A549 (cell line): Measurements from ENCODE around the gene PTGER2. TPM values are rescaled to one million over a fixed set of nuclear protein-coding genes. Genes with fewer than 3 reads are reported as not detected.

ENCODE experiments used
- ATAC-seq, 2 experiments: fragments of 200-7000 bp in 1 of 2; fragments of >200 bp in 1 of 2; cut with Nextera tagmentation in 1 of 2; cut with Tn5 transposase in 1 of 2; 3 replicates each; pipeline versions ENCODE4 v1.8.0 to v1.9.1; 2018 to 2020; ENCODE audit warnings: mild to moderate bottlenecking in 1 of 2, moderate library complexity in 1 of 2
- CTCF ChIA-PET: fragments of 300-600 bp; sonication (Branson Sonifier 250); formaldehyde crosslinking; extraction: SDS; loops from one replicate; lab custom pipeline; 2021; ENCODE audit warnings: antibody characterized with exemption, inconsistent platforms; lab: Yijun Ruan, JAX
- POLR2A ChIA-PET: fragments of 350-600 bp; formaldehyde crosslinking; extraction: SDS; loops from one replicate; lab custom pipeline; 2021; ENCODE audit warnings: antibody characterized with exemption, inconsistent platforms; lab: Yijun Ruan, JAX
- DNase-seq, 2 experiments: peaks; one replicate each; pipeline versions ENCODE4 v3.0.0 to v3.0.0-alpha.2; 2011 to 2016; ENCODE audit warnings: low read depth in 1 of 2, low spot score in 1 of 2
- FAIRE-seq: peaks from 2 replicates; lab custom pipeline; 2011; peaks lifted over from hg19 to GRCh38; lab: Jason Lieb, UNC
- H3K27ac ChIP-seq, 2 experiments: fragments of >200 bp; sonication (Bioruptor Twin); formaldehyde crosslinking; 3 replicates each; pipeline ENCODE4 v1.5.1; 2016 to 2017
- H3K4me1 ChIP-seq: fragments of >200 bp; sonication (Bioruptor Twin); formaldehyde crosslinking; 3 replicates; pipeline ENCODE4 v1.6.1; 2016
- H3K4me2 ChIP-seq: fragments of >200 bp; sonication (Bioruptor Twin); formaldehyde crosslinking; 3 replicates; pipeline ENCODE4 v1.6.1; 2016
- H3K4me3 ChIP-seq: fragments of >200 bp; sonication (Bioruptor Twin); formaldehyde crosslinking; 3 replicates; pipeline ENCODE4 v1.5.1; 2016
- H3K9me3 ChIP-seq: fragments of >200 bp; sonication (Bioruptor Twin); formaldehyde crosslinking; 3 replicates; pipeline ENCODE4 v1.6.1; 2016
- BHLHE40 ChIP-seq: IDR thresholded peaks from 2 replicates; pipeline ENCODE4 v1.6.1; 2012; ENCODE audit warnings: low read depth, low read length, inconsistent platforms
- CBX2 ChIP-seq: fragments of 200-600 bp; sonication (generic); IDR thresholded peaks from 2 replicates; pipeline ENCODE4 v1.6.1; 2016; ENCODE audit warnings: low read depth, mild to moderate bottlenecking, borderline replicate concordance
- CHD2 ChIP-seq: fragments of 150-350 bp; IDR thresholded peaks from 2 replicates; pipeline ENCODE4 v1.6.1; 2014; ENCODE audit warnings: low read length; ENCODE audit not compliant: partially characterized antibody
- EP300 ChIP-seq, 2 experiments: fragments of >200 bp; sonication (Bioruptor Twin); formaldehyde crosslinking; IDR thresholded peaks; 2 replicates in 1 of 2; 3 replicates in 1 of 2; pipeline ENCODE4 v1.6.1; 2016 to 2017
- FOSL2 ChIP-seq, 2 experiments: fragments of 450-650 bp in 1 of 2; fragments of >200 bp in 1 of 2; sonication (Bioruptor Twin) in 1 of 2; formaldehyde crosslinking; IDR thresholded peaks; 2 replicates each; pipeline versions ENCODE4 v1.5.0 to v1.6.1; 2016 to 2020; ENCODE audit warnings: mild to moderate bottlenecking in 1 of 2, moderate library complexity in 1 of 2
- FOXS1 ChIP-seq: fragments of 250-450 bp; sonication (Bioruptor Pico); IDR thresholded peaks from 2 replicates; pipeline ENCODE4 v1.5.0; 2020; ENCODE audit warnings: mild to moderate bottlenecking, moderate library complexity
- HDAC2 ChIP-seq: fragments of 200-600 bp; sonication (generic); IDR thresholded peaks from 2 replicates; pipeline ENCODE4 v1.6.1; 2016
- KDM1A ChIP-seq: fragments of 200-600 bp; sonication (generic); IDR thresholded peaks from 2 replicates; pipeline ENCODE4 v1.6.1; 2016; ENCODE audit warnings: low read depth, mild to moderate bottlenecking
- MAFK ChIP-seq: fragments of 450-650 bp; IDR thresholded peaks from 2 replicates; pipeline ENCODE4 v1.6.1; 2014; ENCODE audit not compliant: partially characterized antibody
- MAZ ChIP-seq: fragments of 150-350 bp; IDR thresholded peaks from 2 replicates; pipeline ENCODE4 v1.6.1; 2014; ENCODE audit warnings: antibody characterized with exemption, low read depth, low read length, borderline replicate concordance
- MYC ChIP-seq: IDR thresholded peaks from 2 replicates; pipeline ENCODE4 v1.6.1; 2012; ENCODE audit warnings: mild to moderate bottlenecking, inconsistent platforms, low read length, improper control_type of control experiment, borderline replicate concordance
- RAD21 ChIP-seq, 2 experiments: fragments of >200 bp in 1 of 2; sonication (Bioruptor Twin) in 1 of 2; formaldehyde crosslinking in 1 of 2; IDR thresholded peaks in 1 of 2; conservative IDR thresholded peaks in 1 of 2; 2 replicates in 1 of 2; 3 replicates in 1 of 2; pipeline ENCODE4 v1.6.1; 2012 to 2018; ENCODE audit warnings: inconsistent platforms in 1 of 2
- RCOR1 ChIP-seq: fragments of 150-350 bp; IDR thresholded peaks from 2 replicates; pipeline ENCODE4 v1.6.1; 2014; ENCODE audit warnings: antibody characterized with exemption, low read length, low read depth
- ZC3H11A ChIP-seq: fragments of 450-650 bp; IDR thresholded peaks from 2 replicates; pipeline ENCODE4 v1.6.1; 2014; ENCODE audit warnings: antibody characterized with exemption, mild to moderate bottlenecking
- ZFP36 ChIP-seq: fragments of 450-650 bp; IDR thresholded peaks from 2 replicates; pipeline ENCODE4 v1.6.1; 2014; ENCODE audit warnings: borderline replicate concordance; ENCODE audit not compliant: partially characterized antibody
- ZSCAN20 ChIP-seq: fragments of 250-450 bp; sonication (Bioruptor Pico); IDR thresholded peaks from 2 replicates; pipeline ENCODE4 v1.8.0; 2022; ENCODE audit warnings: mild to moderate bottlenecking, moderate library complexity
- WGBS: methylation state at CpG from one replicate; pipeline ENCODE4 v1.1.6; 2017; ENCODE audit errors: missing lambda C conversion rate; 5-methylcytosine and 5-hydroxymethylcytosine counted together
- polyA plus RNA-seq, 4 experiments: library from polyadenylated mRNA; depleted of rRNA in 3 of 4; stranded (reverse); fragments of >200 nt; fragmentation: RNase III in 1 of 4; extraction: RNeasy Plus Mini Kit Qiagen cat#74134 plus additional on column Dnase treatment in 1 of 4; gene quantifications; 2 replicates in 3 of 4; 3 replicates in 1 of 4; pipeline ENCODE4 v1.2.3, GENCODE V29; 2011 to 2017
- TF ChIP-seq, protein P1 (sequence below): fragments of 250-450 bp; sonication (Bioruptor Pico); IDR thresholded peaks from 2 replicates; pipeline ENCODE4 v1.5.0; 2021; ENCODE audit warnings: mild to moderate bottlenecking, moderate library complexity, borderline replicate concordance
- TF ChIP-seq, protein P2 (sequence below): fragments of >200 bp; sonication (Bioruptor Twin); formaldehyde crosslinking; IDR thresholded peaks from 3 replicates; pipeline ENCODE4 v1.5.1; 2016
- TF ChIP-seq, protein P3 (sequence below): IDR thresholded peaks from 2 replicates; pipeline ENCODE4 v1.6.1; 2012
- TF ChIP-seq, protein P4 (sequence below): IDR thresholded peaks from 2 replicates; pipeline ENCODE4 v1.6.1; 2012; ENCODE audit warnings: low read depth, borderline replicate concordance

Gene PTGER2
- polyA plus RNA-seq, 2 of the 4 experiments (the other 2 are of a cell fraction), result 0.74 to 1.2 TPM

DNA sequence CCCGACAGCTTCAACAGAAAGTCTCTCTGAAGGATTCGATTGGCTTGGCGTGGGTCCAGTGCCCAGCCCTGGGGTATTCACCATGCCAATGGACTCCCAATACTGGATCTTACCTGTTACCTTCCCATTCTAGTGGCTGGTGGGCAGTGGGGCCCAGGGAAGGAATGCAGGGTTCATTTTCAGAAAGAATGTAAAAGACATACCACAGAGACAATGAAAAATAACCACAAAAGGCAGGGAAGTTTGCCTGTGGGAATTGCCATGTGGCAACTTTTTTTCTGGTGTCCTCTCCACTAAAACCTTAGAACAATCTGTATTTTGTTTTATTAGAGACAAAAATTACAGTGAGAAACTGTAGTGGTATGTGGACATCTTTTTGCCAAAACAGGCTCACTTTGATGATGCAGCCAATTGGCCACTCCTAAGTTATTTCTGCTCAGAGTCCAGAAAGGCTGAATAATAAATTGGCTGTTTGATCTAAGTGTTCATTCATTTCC is 55.2 kb downstream of the PTGER2 start:
- 49% methylated on average over 3 of the region's 3 CpGs for WGBS
- ATAC-seq, result no peak
- TF ChIP-seq MAZ (no peak), MYC (no peak)
- no peak for DNase-seq
- Histone ChIP-seq H3K9me3 (0 out of 3 replicates have a peak, but pooled peaks cover 5% of the 10 kb centered on the region), H3K4me2 (no peak overlapping the region), H3K4me3 (no peak overlapping the region), H3K4me1 (no peaks in the 10 kb centered on the region), H3K27ac (no peak overlapping the region)
- ChIA-PET POLR2A (no interaction called here), CTCF (no interaction called here)
- no peak for FAIRE-seq

DNA sequence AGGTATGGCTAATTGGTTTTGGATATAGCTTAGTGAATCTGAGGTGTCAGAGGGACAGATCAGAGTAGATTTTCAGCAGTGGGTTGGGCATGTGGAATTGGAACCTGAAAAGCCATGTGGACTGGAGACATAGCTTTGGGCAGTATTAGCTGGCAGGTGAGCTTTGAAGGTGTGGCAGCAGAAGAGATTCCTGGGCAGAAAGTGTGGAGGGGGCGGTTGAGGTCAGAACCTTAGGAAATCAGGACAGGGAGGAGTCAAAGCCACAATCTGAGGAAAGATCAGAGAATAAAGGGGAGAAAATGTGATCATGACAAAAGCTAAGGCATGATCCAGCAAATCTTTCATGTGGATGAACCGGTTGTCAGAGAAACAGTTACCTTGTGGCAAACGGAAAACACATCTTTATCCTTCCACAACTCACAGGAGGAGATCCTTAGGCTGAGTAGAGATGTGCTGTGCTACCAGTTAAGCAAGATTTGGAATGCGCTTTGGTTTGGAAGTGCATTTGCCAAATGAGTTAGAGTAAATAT is 56.4 kb downstream of the PTGER2 start:
- Histone ChIP-seq H3K4me3 (no peak overlapping the region), H3K4me1 (no peaks in the 10 kb centered on the region), H3K9me3 (0 out of 3 replicates have a peak, but pooled peaks cover 5% of the 10 kb centered on the region), H3K4me2 (no peak overlapping the region), H3K27ac (no peak overlapping the region)
- FAIRE-seq (no peak), DNase-seq (no peak), ATAC-seq (no peak)
- ChIA-PET CTCF (interaction anchor here (0.5 kb wide), 1 partner anchor 633 kb away, joined by 3 read pairs; no protein-coding TSS in a partner anchor), POLR2A (no interaction called here)
- TF ChIP-seq, protein P1, sequence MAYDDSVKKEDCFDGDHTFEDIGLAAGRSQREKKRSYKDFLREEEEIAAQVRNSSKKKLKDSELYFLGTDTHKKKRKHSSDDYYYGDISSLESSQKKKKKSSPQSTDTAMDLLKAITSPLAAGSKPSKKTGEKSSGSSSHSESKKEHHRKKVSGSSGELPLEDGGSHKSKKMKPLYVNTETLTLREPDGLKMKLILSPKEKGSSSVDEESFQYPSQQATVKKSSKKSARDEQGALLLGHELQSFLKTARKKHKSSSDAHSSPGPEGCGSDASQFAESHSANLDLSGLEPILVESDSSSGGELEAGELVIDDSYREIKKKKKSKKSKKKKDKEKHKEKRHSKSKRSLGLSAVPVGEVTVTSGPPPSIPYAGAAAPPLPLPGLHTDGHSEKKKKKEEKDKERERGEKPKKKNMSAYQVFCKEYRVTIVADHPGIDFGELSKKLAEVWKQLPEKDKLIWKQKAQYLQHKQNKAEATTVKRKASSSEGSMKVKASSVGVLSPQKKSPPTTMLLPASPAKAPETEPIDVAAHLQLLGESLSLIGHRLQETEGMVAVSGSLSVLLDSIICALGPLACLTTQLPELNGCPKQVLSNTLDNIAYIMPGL, result no peak
- no peak for TF ChIP-seq FOSL2 (IDR thresholded peaks at IDR 0.05)
- TF ChIP-seq FOSL2 (CRISPR knock-in tag; IDR thresholded peaks at IDR 0.05), result no peak
- TF ChIP-seq ZFP36, result no peak
- TF ChIP-seq, protein P2, sequence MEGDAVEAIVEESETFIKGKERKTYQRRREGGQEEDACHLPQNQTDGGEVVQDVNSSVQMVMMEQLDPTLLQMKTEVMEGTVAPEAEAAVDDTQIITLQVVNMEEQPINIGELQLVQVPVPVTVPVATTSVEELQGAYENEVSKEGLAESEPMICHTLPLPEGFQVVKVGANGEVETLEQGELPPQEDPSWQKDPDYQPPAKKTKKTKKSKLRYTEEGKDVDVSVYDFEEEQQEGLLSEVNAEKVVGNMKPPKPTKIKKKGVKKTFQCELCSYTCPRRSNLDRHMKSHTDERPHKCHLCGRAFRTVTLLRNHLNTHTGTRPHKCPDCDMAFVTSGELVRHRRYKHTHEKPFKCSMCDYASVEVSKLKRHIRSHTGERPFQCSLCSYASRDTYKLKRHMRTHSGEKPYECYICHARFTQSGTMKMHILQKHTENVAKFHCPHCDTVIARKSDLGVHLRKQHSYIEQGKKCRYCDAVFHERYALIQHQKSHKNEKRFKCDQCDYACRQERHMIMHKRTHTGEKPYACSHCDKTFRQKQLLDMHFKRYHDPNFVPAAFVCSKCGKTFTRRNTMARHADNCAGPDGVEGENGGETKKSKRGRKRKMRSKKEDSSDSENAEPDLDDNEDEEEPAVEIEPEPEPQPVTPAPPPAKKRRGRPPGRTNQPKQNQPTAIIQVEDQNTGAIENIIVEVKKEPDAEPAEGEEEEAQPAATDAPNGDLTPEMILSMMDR, result no peak
- no peak for TF ChIP-seq MAFK
- no peak for TF ChIP-seq RCOR1
- TF ChIP-seq RAD21 (conservative IDR thresholded peaks at IDR 0.05 in 1 of 2, IDR thresholded peaks at IDR 0.05 in 1 of 2), result no peak
- TF ChIP-seq MYC, result no peak
- no peak for TF ChIP-seq FOXS1
- TF ChIP-seq BHLHE40, result no peak
- no peak for TF ChIP-seq ZC3H11A
- TF ChIP-seq, protein P3, sequence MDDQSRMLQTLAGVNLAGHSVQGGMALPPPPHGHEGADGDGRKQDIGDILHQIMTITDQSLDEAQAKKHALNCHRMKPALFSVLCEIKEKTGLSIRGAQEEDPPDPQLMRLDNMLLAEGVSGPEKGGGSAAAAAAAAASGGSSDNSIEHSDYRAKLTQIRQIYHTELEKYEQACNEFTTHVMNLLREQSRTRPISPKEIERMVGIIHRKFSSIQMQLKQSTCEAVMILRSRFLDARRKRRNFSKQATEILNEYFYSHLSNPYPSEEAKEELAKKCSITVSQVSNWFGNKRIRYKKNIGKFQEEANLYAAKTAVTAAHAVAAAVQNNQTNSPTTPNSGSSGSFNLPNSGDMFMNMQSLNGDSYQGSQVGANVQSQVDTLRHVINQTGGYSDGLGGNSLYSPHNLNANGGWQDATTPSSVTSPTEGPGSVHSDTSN, result no peak
- no peak for TF ChIP-seq KDM1A
- TF ChIP-seq CHD2, result no peak
- no peak for TF ChIP-seq ZSCAN20 (CRISPR knock-in tag)
- no peak for TF ChIP-seq HDAC2
- TF ChIP-seq EP300 (IDR thresholded peaks at IDR 0.05), result no peak
- TF ChIP-seq, protein P4, sequence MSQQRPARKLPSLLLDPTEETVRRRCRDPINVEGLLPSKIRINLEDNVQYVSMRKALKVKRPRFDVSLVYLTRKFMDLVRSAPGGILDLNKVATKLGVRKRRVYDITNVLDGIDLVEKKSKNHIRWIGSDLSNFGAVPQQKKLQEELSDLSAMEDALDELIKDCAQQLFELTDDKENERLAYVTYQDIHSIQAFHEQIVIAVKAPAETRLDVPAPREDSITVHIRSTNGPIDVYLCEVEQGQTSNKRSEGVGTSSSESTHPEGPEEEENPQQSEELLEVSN, result no peak
- TF ChIP-seq CBX2, result no peak
- WGBS, result 69% methylated on average over 4 of the region's 4 CpGs
